ENCODE data around the gene PDE4B.
"Not testable (repeated sequence)": the region's sequence is repeated elsewhere in the genome, so short reads cannot be mapped to it uniquely, and the experiment has no call there.

Gene PDE4B

DNA sequence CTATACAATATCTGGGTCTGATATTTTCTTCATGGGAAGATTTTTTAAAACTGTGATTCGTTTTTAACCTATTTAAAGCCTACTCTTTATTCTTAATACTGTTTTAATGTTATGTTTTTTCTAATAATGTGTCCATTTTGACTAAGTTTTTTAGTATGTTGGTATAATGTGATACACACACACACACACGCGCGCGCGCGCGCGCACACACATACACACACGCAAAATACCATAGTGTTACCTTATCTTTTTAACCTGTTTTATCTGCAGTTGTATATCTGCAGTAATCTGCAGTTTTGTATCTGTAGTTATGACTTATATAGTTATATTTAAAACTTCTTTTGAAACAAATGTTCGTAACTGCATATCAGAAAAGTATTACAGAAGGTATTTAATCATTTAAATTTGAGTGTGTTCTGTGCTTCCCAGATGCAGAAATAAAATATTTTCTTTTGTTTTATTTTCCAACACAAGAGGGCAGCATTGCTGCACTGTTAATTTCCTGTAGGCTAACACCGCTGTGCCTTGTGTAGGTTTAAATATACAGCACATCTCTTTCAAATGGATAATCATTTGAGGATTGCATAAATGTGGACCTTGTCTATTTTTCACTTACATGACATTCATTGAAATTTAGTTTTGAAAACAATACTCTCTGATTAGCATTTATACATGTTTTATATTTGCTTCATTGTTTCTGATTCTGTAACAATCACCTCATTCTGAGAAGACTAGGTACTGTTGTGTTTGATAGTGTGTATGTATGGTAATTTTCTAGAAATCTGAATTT is 166.1 kb downstream of the PDE4B start:
- DNase-seq: peak; percentile 50

DNA sequence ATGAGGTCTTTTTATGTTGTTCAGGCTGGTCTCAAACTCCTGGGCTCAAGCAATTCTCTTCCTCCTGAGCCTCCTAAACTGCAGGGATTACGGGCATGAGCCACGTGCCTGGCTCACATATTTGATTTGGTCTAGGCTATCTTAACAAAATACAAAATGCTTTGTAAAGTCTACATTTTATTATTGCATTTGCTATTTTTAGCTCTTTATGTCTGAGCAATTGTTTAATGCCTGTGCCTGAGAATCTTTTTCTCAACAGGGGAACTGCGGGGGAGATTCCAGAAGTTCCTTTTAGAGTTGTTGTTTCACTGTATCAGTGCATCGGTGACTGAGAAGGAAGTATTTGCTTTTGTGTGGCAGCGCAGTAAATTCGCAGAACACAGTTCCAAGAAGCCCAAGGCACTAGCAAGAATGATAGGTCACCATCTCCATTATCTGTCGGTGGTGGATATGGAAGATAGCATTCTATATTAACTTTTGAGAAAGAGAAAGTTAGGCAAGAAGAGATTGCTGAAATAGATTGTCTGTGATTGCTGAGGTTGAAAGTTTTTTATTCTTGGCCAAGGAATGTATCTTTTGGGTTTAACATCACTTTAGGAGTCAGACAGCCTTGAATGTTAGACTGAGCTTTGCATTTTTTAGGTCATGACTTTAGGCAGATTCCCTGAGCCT is 167.3 kb downstream of the PDE4B start:
- DNase-seq: no peak

DNA sequence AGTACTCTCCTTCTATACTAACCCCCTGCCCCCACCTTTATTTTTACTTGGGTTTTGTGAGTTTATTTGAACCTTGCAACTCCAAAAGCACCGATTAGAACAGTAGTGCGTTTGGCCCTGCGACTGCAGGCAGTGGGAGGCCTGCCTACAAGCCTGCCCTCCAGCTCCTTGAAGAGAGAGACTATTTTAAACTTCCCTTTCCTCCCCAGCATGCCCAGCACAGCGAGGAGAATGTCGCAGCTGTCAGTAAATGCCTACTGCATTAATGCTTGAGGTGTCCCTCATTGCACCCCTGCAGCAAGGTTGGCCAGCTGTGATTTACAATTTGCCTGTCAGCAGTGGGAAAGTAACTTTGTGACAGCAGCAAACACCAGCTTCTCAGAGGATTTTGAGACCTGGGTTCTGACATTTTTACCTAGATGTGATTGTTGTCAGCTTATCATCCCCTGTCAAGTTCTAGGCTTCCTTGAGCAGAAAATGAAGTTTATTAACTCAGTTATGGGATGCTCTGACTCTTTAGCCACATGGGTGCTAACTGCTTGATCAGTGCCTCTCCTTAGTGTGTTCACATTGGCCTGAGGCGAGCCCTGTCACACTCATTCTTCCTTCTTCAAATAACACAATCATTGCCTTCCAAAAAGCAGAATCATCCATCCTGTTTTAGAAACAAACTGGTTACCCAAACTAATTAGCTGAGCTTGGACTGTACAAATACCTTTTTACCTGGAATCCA is 170.6 kb downstream of the PDE4B start:
- DNase-seq: no peak

DNA sequence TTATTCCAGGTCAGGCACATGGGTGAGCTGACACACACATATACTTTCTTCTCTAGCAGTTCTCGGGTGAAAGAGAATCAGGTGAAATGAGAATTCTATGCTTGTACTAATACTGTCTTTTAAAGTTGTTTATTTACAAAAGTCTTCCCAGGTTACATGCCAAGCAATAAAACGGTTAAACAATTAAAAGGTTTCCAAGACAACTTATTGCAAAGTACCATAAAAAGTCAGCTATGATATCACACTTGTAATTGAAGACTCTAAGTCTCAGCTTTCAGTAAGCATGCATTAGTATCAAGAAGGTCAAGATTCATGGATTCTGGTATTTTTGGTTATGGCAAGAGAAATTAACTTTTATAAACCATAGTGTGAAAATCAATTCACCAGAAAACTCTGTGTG is 171.4 kb downstream of the PDE4B start:
- DNase-seq: no peak

DNA sequence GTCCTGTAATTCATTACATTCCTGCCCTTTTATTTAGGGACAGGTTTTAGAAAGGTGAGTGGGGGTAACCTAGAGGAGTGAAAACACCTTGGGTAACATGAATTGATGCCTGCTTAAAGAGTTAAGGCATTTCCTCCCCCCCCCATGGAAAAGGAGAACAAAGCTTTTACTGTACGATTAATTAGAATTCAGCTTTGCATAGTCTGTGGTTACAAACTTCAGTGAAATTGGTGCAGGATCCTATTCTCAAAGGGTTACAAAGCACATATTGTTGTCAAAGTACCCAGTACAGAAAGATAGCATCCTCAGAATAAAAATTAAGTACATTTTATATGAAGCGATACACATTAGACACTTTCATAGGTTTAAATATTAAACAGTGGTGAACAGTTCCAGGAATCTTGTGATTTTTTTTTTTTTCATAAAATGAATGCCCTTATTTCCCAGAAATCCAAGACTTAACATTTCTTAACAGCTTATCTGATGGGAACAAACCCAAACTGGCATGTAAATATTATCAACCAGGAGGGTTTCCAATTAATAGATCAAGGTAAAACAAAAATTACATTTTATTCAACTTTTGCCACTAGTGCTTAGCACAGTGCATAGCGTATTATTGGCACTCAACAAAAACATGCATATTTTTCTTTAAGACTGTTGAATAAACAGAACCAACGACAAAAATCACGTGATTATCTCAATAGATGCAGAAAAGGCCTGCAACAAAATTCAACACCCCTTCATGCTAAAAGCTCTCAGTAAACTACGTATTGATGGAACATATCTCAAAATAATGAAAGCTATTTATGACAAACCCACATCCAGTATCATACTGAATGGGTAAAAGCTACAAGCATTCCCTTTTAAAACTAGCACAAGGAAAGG is 172.7 kb downstream of the PDE4B start:
- DNase-seq: no peak

DNA sequence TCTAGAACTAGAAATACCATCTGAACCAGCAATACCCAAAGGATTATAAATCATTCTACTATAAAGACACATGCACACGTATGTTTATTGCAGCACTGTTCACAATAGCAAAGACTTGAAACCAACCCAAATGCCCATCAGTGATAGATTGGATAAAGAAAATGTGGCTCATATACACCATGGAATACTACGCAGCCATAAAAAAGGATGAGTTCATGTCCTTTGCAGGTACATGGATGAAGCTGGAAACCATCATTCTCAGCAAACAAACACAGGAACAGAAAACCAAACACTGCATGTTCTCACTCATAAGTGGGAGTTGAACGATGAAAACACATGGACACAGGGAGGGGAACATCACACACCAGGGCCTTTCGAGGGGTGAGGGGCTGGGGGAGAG is 174.8 kb downstream of the PDE4B start:
- DNase-seq: not testable (repeated sequence)

DNA sequence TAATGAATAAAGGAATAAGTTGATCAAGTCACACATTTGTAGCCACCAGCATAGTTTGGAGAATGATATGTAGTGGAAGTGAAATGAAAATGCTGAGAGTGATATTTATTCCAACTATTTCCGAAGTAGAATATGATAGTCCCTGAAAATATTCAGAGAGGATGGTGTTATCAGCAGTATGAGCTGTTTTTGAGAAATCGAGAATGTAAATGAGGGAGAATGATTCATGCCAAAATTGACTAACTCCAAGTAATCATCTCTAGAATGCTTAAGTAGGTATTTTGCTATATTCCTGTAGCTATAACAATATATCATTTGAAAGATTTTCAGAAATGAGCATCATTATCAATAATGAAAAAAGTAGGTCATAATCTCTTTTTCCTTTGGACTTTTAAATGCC is 178.9 kb downstream of the PDE4B start:
- no peak for DNase-seq

DNA sequence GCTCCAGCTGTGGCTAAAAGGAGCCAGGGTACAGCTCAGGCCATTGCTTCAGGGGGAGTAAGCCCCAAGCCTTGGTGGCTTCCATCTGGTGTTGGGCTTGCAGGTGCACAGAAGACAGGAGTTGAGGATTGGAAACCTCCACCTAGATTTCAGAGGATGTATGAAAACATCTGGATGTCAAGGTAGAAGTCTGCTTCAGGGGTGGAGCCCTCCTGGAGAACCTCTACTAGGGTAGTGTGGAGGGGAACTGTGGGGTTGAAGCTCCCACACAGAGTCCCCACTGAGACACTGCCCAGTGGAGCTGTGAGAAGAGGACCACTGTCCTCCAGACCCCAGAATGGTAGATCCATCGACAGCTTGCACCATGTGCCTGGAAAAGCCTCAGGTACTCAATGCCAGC is 183.0 kb downstream of the PDE4B start:
- DNase-seq: no peak

DNA sequence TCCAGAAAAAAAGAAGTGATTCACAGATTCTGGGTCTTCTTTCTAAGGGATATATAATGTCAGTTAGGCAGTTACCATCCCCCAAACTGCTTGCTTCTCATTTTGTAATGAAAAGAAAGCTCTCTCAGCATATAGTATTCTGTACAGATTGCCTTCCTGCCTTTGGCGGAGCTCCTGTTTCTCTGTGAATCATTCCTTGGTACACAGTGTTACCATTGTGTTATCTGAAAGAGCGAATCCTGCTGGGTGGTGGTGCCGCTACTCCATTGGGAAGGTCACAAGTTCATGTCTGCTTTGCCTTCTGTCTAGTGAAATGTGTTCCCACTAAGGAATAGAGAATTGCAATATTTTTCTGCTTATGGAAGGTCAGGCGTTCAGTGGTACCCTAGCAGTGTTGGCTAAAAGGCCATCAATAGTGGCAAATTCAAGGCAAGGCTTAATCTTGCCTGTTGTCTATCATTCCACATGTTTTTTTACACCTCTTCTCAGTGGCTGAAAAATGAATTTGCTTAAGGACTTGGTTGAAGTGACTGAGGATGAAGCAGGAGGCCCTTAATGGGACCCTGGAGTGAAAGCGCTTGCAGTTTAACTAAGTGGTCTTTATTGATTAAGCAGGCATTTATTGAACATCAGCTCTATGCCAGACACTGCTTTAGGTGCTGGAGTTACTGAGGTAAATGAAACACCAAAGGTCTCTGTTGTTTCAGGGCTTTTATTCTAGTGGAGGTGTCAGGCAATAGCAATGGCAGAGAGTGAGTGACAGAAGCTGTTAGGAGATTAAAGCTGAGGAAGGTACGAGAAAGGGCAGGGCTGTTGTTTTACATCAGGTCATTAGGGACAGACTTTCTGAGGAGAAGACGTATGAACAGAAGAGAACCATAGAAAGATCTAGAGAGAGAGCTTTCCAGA is 186.7 kb downstream of the PDE4B start:
- DNase-seq: peak; percentile 21

DNA sequence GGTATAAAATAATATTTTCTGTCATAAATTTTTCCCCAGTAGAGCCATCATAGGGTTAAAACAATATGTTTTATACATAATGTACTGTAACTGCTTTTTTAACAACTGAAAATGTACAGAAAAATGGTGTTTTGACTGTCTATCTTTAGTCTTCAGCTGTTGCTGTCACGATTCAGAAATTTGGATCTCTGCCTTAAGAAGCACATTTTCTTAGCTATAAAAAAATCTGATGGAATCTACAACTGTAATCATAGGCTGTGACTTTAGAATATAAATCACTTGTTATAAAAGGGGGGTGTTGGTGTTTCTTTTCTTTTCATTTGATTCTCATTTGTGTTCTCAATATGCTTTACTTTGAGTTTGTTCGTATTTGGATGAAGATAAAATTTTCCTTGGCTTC is 187.5 kb downstream of the PDE4B start:
- DNase-seq: no peak

DNA sequence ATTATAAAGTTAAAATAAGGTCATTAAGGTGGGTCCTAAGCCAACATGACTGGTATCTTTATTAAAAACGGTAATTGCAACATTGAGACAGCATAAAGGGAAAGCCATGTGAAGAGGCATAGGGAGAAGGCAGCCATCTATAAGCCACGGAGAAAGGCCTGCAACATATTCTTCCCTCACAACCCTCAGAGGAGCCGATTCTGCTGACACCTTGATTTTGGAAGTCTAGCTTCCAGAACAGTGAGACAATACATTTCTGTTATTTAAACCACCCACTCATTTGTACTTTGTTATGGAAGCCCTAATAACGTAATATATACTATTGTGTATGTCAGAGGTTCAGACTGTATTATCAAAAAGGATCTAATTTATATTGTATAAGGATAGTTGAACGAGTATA is 190.8 kb downstream of the PDE4B start:
- DNase-seq: no peak

DNA sequence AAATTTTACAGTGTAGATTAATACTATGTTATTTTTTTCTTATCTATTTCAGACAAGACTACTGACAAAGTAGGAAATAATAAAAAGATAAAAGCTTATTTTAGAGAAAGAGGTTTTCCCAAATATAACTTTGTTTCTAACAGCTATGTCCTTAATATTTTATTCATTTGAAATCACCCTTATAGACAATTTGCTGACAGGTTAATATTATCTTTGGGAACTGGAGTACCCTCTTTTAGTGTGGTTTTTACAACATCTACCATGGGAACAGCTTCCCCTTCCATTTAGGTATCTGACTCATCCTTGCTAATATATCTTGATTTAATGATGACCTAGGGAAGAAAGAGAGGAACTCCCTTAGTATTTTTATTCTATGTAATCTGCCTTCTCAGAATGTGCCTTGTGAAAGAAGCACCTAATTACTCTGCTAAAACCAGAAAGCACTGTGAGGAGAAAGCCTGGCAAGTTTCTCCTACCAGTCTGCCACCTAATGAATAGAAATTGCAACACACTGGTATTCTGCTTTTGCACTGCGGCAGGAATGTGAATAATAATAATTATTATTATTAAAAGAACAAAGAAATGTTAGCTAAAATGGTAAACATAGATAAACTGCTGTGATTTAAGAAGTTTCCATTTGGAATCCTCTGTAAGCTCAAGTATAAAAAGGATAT is 192.8 kb downstream of the PDE4B start:
- DNase-seq: no peak

DNA sequence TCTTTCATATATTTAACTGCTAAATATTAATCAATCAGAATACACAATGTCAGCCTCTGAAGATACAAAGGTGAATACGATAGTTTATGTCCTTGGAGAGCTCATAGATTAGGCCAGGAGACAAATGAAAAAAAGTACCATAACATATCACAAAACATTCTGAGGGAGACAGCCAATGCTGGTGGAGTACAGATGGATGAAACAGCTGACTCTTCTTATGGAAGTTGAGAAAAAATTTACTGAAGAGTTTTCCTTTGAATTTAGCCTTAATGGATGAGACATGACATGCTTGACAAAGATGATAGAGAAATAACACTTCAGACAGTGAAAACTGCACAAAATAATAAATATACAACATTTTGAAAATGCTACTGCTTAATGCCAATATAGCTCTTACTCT is 193.5 kb downstream of the PDE4B start:
- no peak for DNase-seq

DNA sequence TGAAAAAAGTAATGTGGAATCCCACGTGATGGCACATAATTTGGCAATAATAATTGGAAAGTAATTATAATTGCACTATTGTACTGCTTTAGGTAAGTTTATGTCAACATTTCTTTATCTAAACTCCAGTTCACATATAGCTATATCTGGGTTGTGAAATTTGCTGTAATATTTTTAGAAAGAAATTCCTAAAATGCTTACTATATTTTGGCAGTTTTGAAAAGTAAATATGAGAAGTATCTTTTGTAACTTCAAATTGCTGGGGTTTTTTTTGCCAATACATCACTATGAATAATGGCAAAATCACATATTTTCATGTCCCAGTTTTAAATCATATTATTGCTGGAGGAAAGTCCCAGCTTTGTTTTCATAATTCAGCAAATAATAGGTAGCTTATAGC is 197.5 kb downstream of the PDE4B start:
- DNase-seq: no peak

DNA sequence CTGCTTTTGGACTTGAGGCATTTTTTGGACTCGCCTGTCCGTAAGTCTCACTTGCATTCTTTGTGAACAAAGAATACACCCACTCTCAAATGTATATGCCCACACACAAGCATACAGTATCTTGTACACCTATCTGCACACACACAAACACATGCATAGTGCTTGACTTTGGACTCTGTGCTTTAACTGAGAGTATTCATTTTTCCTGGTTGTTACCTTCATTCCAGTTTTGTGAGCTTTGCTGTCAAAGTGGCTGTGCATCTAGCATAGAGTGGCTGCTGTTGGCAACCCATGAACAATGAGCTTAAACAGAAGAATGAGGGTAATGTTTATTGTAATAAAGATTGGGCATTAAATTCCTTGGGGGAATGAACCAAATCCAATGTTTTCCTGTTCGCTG is 199.0 kb downstream of the PDE4B start:
- DNase-seq: no peak

DNA sequence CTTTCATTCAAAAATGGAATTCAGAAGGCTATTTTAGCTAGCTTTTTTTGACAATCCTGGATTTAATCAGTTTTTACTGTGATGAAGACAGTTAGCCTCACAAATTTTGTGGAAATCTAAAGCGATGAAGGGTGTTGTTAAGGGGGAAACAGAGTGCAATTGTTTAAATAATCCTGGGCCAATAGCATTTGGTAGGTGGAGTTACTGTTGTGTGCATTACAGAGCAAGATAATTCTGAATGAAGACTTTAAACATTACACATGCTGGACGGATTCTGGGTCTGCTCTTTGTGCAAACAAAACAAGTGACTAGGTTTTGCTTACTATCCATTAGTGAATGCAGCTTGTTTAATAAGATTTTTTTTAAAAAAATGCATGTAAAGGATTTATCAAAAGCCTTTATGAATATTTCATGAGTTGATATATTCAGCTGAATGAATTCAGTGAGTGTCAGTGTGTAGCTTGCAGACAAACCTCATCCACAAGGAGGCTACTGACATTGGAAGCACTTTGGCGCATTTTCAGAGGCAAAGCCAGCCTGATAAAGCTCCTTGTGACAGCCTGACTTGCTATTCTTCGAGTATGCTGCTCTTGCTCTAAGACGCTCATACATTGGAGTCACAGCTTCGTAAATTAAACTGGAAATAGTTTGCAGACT is 199.6 kb downstream of the PDE4B start:
- DNase-seq: peak; percentile 40

DNA sequence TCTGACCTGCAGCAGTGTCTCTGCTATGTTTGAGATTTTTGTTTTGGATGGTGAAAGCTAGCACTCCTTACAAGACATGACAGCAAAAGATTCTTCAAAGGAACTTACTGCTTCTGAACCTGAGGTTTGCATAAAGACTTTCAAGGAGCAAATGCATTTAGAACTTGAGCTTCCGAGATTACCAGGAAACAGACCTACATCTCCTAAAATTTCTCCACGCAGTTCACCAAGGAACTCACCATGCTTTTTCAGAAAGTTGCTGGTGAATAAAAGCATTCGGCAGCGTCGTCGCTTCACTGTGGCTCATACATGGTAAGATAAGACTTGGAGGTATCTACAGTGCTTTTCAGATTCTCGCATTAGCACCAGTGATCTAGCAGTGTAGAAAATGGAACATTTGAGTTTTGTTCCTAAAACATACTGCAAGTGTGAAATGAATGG is 200.2 kb downstream of the PDE4B start:
- no peak for DNase-seq

DNA sequence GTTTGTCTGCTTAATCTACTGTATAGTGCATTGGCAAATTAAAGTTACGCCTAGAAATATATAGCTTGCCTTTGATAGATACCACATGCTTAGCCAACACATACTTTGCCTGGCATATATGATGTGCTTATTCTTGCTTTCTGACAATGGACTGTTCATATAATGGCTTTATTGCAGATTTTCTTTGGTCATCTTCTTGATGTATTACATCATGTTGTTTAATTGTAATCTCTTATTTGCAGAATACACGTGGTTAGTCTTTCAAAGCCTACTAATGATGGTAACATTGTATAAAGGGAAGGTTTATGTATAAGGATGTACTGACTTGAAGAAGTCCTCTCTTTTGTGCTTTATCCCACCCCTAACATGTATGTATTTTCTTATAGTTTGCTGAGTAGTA is 201.5 kb downstream of the PDE4B start:
- DNase-seq: no peak

DNA sequence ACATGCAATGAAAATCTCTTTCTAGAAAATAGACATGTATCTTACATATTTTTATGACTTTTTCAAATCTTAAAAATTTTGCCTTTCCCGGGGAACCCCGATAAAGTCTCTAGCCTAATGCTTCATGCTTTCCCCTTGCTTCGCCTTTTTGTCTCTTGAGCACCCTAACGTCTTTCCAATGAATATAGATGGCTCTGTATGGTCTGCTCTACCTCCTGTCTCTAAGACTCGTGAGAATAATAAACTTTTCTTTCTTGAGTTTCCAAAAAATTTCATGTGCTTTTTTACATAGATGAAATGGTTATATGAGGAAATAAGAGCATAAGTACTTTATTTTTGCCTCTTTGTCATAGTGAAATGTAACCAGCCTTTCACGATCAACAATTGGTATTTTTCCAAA is 202.6 kb downstream of the PDE4B start:
- DNase-seq: no peak

DNA sequence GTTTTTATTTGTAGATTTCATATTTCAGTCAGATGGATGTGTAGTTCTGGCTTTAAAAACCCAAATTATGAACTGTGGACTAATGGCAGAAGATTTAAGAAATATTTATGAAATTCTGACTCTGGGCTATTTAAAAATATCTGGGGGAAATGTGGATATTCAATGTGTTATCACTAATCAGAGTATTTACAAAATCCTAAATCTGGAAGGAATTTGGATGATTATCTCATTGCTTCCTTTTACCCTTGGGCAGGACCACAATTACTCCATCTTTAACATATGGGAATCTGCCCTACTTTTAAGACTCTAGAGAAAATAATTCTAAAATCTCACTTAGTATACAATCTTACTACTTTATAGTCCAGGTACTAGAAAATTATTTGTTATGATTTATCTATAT is 203.2 kb downstream of the PDE4B start:
- DNase-seq: no peak

DNA sequence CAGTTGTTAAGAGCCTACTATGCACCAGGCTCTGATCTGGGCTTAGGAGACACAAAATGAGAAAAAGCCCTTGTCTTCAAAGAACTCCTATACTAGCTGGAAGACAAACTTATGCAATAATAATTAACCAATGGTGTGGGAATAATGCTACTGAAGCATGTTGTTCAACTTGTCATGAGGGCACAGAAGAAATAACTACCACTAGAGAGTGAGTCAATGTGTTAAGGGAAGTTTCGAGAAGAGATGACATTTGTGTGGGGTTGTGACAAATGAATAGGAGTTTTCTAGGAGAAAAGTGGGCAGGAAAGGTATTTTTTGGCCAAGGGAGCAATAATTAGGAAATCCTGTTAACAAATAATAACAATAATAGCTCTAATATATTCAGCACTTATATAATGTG is 205.0 kb downstream of the PDE4B start:
- no peak for DNase-seq
